ENCODE data around the gene SMG5. TPM values are rescaled to one million over a fixed set of nuclear protein-coding genes. Genes with fewer than 3 reads are reported as not detected.

SMG5 gene
- polyA plus RNA-seq, 1 donor from 2014 or later: 57.3 TPM

GRCh38 chr1:156236164-156236563 is 46.5 kb downstream of the SMG5 start:
- no peak overlapping the region for H3K9ac ChIP-seq (ENCODE audit: low read length)
- no peak overlapping the region for H3K4me3 ChIP-seq (ENCODE audit: low read length)
- no peak overlapping the region for H3K27ac ChIP-seq (ENCODE audit: low read length)
- H3K36me3 ChIP-seq (ENCODE audit: insufficient read depth, low read length): no peaks in the 10 kb centered on the region
- no peak overlapping the region for H3K4me2 ChIP-seq (ENCODE audit: low read length)
- no peaks in the 10 kb centered on the region for H4K20me1 ChIP-seq (ENCODE audit: insufficient read depth)
- no peaks in the 10 kb centered on the region for H3K9me2 ChIP-seq (ENCODE audit: insufficient read depth, low read length)
- no peaks in the 10 kb centered on the region for H3F3A ChIP-seq (ENCODE audit: insufficient read depth, low read length, poor library complexity, severe bottlenecking)
- no peaks in the 10 kb centered on the region for H3K27me3 ChIP-seq (ENCODE audit: insufficient read depth, low read depth, low read length)
- no peak overlapping the region for H2AFZ ChIP-seq (ENCODE audit: low read depth, low read length)
- no peak for TF ChIP-seq EP300 (conservative IDR thresholded peaks at IDR 0.05; ENCODE audit: poor library complexity, severe bottlenecking)
- TF ChIP-seq REST (IDR thresholded peaks at IDR 0.05; ENCODE audit: borderline replicate concordance): no peak
- no peak for TF ChIP-seq SMC3 (conservative IDR thresholded peaks at IDR 0.05; ENCODE audit: poor library complexity)
- no peak for TF ChIP-seq MXI1 (conservative IDR thresholded peaks at IDR 0.05; ENCODE audit: poor library complexity, severe bottlenecking)
- no peak for TF ChIP-seq POLR2AphosphoS5 (IDR thresholded peaks at IDR 0.05)
- TF ChIP-seq TAF1 (IDR thresholded peaks at IDR 0.05; ENCODE audit: low read depth): no peak
- TF ChIP-seq EZH2 (IDR thresholded peaks at IDR 0.05; ENCODE audit: borderline replicate concordance, insufficient read depth, low read length, poor library complexity, severe bottlenecking): no peak
- no peak for TF ChIP-seq RAD21 (conservative IDR thresholded peaks at IDR 0.05)
- TF ChIP-seq CTCF (IDR thresholded peaks at IDR 0.05; ENCODE audit: poor library complexity, severe bottlenecking): no peak
- H3K9me3 ChIP-seq (ENCODE audit: low read length): no peaks in the 10 kb centered on the region
- H3K79me2 ChIP-seq (replicated peaks; ENCODE audit: insufficient read depth, low read length): no peaks in the 10 kb centered on the region

GRCh38 chr1:156233426-156234127 is 49.0 kb downstream of the SMG5 start:
- no peaks in the 10 kb centered on the region for H3K79me2 ChIP-seq (replicated peaks; ENCODE audit: insufficient read depth, low read length)
- no peaks in the 10 kb centered on the region for H3K27me3 ChIP-seq (ENCODE audit: insufficient read depth, low read depth, low read length)
- H3K9me3 ChIP-seq (ENCODE audit: low read length): no peaks in the 10 kb centered on the region
- H4K20me1 ChIP-seq (ENCODE audit: insufficient read depth): no peaks in the 10 kb centered on the region
- H3K4me2 ChIP-seq (ENCODE audit: low read length): no peak overlapping the region
- no peaks in the 10 kb centered on the region for H3K9me2 ChIP-seq (ENCODE audit: insufficient read depth, low read length)
- H3K9ac ChIP-seq (ENCODE audit: low read length): no peak overlapping the region
- no peak overlapping the region for H3K27ac ChIP-seq (ENCODE audit: low read length)
- TF ChIP-seq TAF1 (IDR thresholded peaks at IDR 0.05; ENCODE audit: low read depth) (no peak), CTCF (IDR thresholded peaks at IDR 0.05; ENCODE audit: poor library complexity, severe bottlenecking) (no peak), EP300 (conservative IDR thresholded peaks at IDR 0.05; ENCODE audit: poor library complexity, severe bottlenecking) (no peak), MXI1 (conservative IDR thresholded peaks at IDR 0.05; ENCODE audit: poor library complexity, severe bottlenecking) (no peak), POLR2AphosphoS5 (IDR thresholded peaks at IDR 0.05) (no peak), EZH2 (IDR thresholded peaks at IDR 0.05; ENCODE audit: borderline replicate concordance, insufficient read depth, low read length, poor library complexity, severe bottlenecking) (no peak), REST (IDR thresholded peaks at IDR 0.05; ENCODE audit: borderline replicate concordance) (no peak), RAD21 (conservative IDR thresholded peaks at IDR 0.05) (no peak), SMC3 (conservative IDR thresholded peaks at IDR 0.05; ENCODE audit: poor library complexity) (no peak)
- H3K4me3 ChIP-seq (ENCODE audit: low read length): no peak overlapping the region
- no peaks in the 10 kb centered on the region for H3K36me3 ChIP-seq (ENCODE audit: insufficient read depth, low read length)
- no peaks in the 10 kb centered on the region for H3F3A ChIP-seq (ENCODE audit: insufficient read depth, low read length, poor library complexity, severe bottlenecking)
- no peak overlapping the region for H2AFZ ChIP-seq (ENCODE audit: low read depth, low read length)

Measured in neural cell (in vitro differentiated cells).